ENCODE results near the gene NTNG2. TPM values are rescaled to one million over a fixed set of nuclear protein-coding genes. Genes with fewer than 3 reads are reported as not detected.
"Not testable (repeated sequence)": the region's sequence is repeated elsewhere in the genome, so short reads cannot be mapped to it uniquely, and the experiment has no call there.

NTNG2 gene
- under 1 TPM; 0.55 to 0.79 (median 0.67) TPM for polyA plus RNA-seq

GRCh38 chr9:132161743-132162184, at the start of gene NTNG2:
Gene NTNG2 (plus strand): TSS chr9:132162058. CDS start chr9:132166832, 4,774 bp downstream.
- no peak within 1 kb of the TSS for H3K27ac ChIP-seq (ENCODE audit: low read depth, low read length)
- WGBS, 3 donors, result 0 to 1% (median 1%) methylated on average over 29 to 64 of the region's 67 CpGs

- no peak overlapping the region for H3K27ac ChIP-seq (ENCODE audit: low read depth, low read length)
- 31 to 36% (median 32%) methylated on average over 18 of the region's 18 CpGs for WGBS, 3 donors
Observed at GRCh38 chr9:132114102-132114707, 47.7 kb upstream of the NTNG2 start.

- WGBS, 3 donors, result 60 to 84% (median 80%) methylated on average over 3 of the region's 3 CpGs
- no peak overlapping the region for H3K27ac ChIP-seq (ENCODE audit: low read depth, low read length)
Observed at GRCh38 chr9:132116583-132116982, 45.3 kb upstream of the NTNG2 start.

GRCh38 chr9:132117694-132118093, 44.2 kb upstream of the NTNG2 start:
- no peak overlapping the region for H3K27ac ChIP-seq (ENCODE audit: low read depth, low read length)
- 30 to 80% (median 73%) methylated on average over 3 of the region's 3 CpGs for WGBS, 3 donors

GRCh38 chr9:132121021-132121420, 40.8 kb upstream of the NTNG2 start:
- no peak overlapping the region for H3K27ac ChIP-seq (ENCODE audit: low read depth, low read length)
- 86 to 95% (median 91%) methylated on average over 2 of the region's 2 CpGs for WGBS, 3 donors

- WGBS, 3 donors, result 29 to 43% (median 43%) methylated on average over 6 of the region's 6 CpGs
- H3K27ac ChIP-seq (ENCODE audit: low read depth, low read length), result no peak overlapping the region
Observed at GRCh38 chr9:132124800-132125199, 37.1 kb upstream of the NTNG2 start.

- WGBS, 3 donors, result 19 to 31% (median 31%) methylated on average over 7 of the region's 7 CpGs
- H3K27ac ChIP-seq (ENCODE audit: low read depth, low read length), result no peak overlapping the region
Observed at GRCh38 chr9:132125361-132125760, 36.5 kb upstream of the NTNG2 start.

- no peak overlapping the region for H3K27ac ChIP-seq (ENCODE audit: low read depth, low read length)
- WGBS, 3 donors, result 41 to 46% (median 43%) methylated on average over 20 of the region's 20 CpGs
Observed at GRCh38 chr9:132125944-132126679, 35.7 kb upstream of the NTNG2 start.

- 53 to 64% (median 64%) methylated on average over 13 of the region's 13 CpGs for WGBS, 3 donors
- no peak overlapping the region for H3K27ac ChIP-seq (ENCODE audit: low read depth, low read length)
Observed at GRCh38 chr9:132126680-132127236, 35.1 kb upstream of the NTNG2 start.

GRCh38 chr9:132127888-132128534, 33.8 kb upstream of the NTNG2 start:
- WGBS, 3 donors, result 65 to 70% (median 65%) methylated on average over 15 of the region's 15 CpGs
- no peak overlapping the region for H3K27ac ChIP-seq (ENCODE audit: low read depth, low read length)

GRCh38 chr9:132129535-132129934, 32.3 kb upstream of the NTNG2 start:
- H3K27ac ChIP-seq (ENCODE audit: low read depth, low read length), result no peak overlapping the region
- 78 to 86% (median 83%) methylated on average over 12 of the region's 12 CpGs for WGBS, 3 donors

GRCh38 chr9:132134085-132134484, 27.8 kb upstream of the NTNG2 start:
- H3K27ac ChIP-seq (ENCODE audit: low read depth, low read length), result not testable (repeated sequence)
- 65 to 80% (median 71%) methylated on average over 5 of the region's 5 CpGs for WGBS, 3 donors

GRCh38 chr9:132135456-132135855, 26.4 kb upstream of the NTNG2 start:
- no peak overlapping the region for H3K27ac ChIP-seq (ENCODE audit: low read depth, low read length)
- 78 to 95% (median 88%) methylated on average over 5 of the region's 5 CpGs for WGBS, 3 donors

GRCh38 chr9:132136151-132136780, 25.6 kb upstream of the NTNG2 start:
- H3K27ac ChIP-seq (ENCODE audit: low read depth, low read length), result no peak overlapping the region
- WGBS, 3 donors, result 39 to 68% (median 62%) methylated on average over 16 of the region's 16 CpGs

- 1 to 4% (median 3%) methylated on average over 24 of the region's 24 CpGs for WGBS, 3 donors
- no peak overlapping the region for H3K27ac ChIP-seq (ENCODE audit: low read depth, low read length)
Observed at GRCh38 chr9:132141344-132141947, 20.4 kb upstream of the NTNG2 start.

- 47 to 54% (median 53%) methylated on average over 12 of the region's 12 CpGs for WGBS, 3 donors
- no peak overlapping the region for H3K27ac ChIP-seq (ENCODE audit: low read depth, low read length)
Observed at GRCh38 chr9:132141948-132142594, 19.8 kb upstream of the NTNG2 start.

- H3K27ac ChIP-seq (ENCODE audit: low read depth, low read length), result no peak overlapping the region
- 33 to 52% (median 43%) methylated on average over 9 of the region's 9 CpGs for WGBS, 3 donors
Observed at GRCh38 chr9:132142924-132143323, 18.9 kb upstream of the NTNG2 start.

GRCh38 chr9:132143359-132143758, 18.5 kb upstream of the NTNG2 start:
- 24 to 46% (median 43%) methylated on average over 6 of the region's 6 CpGs for WGBS, 3 donors

More at GRCh38 chr9:132143359-132143758, 18.5 kb upstream of the NTNG2 start:
- H3K27ac ChIP-seq (ENCODE audit: low read depth, low read length), result no peak overlapping the region
